HTR-8/SVneo (cell line): Measurements from ENCODE around the gene DACT1.
A peak's percentile ranks its signal among the peaks of the same experiment; 100 is the strongest.

Source experiments
- DNase-seq: peaks from one replicate; pipeline ENCODE4 v3.0.0; 2011; ENCODE audit warnings: low spot score, mixed read lengths; ENCODE audit not compliant: insufficient read length
- FAIRE-seq: peaks from 2 replicates; lab custom pipeline; 2011; peaks lifted over from hg19 to GRCh38; lab: Jason Lieb, UNC

Gene DACT1

GRCh38 chr14:58665773-58666500, 28.2 kb downstream of the DACT1 start:
- FAIRE-seq = peak; percentile 97

GRCh38 chr14:58666737-58667136, 29.0 kb downstream of the DACT1 start:
- no peak for DNase-seq
- peak; percentile 72 for FAIRE-seq

More at GRCh38 chr14:58665773-58666500, 28.2 kb downstream of the DACT1 start:
- DNase-seq = no peak

- FAIRE-seq = peak; percentile 91
- DNase-seq = no peak
These were observed 30.1 kb downstream of the DACT1 start for GRCh38 chr14:58667900-58668299.

- no peak for DNase-seq
These were observed 31.2 kb downstream of the DACT1 start for GRCh38 chr14:58668848-58669480.

GRCh38 chr14:58669556-58670200, 31.9 kb downstream of the DACT1 start:
- DNase-seq (no peak), FAIRE-seq (peak; percentile 87)

More at GRCh38 chr14:58668848-58669480, 31.2 kb downstream of the DACT1 start:
- peak; percentile 89 for FAIRE-seq

GRCh38 chr14:58671024-58671423, 33.3 kb downstream of the DACT1 start:
- no peak for FAIRE-seq
- DNase-seq = no peak

- peak; percentile 85 for FAIRE-seq
- no peak for DNase-seq
These were observed 33.7 kb downstream of the DACT1 start for GRCh38 chr14:58671436-58671835.

- FAIRE-seq = peak; percentile 92
- DNase-seq = no peak
These were observed 36.0 kb downstream of the DACT1 start for GRCh38 chr14:58673722-58674121.

- FAIRE-seq = peak; percentile 40
- no peak for DNase-seq
These were observed 39.2 kb downstream of the DACT1 start for GRCh38 chr14:58677001-58677400.

- FAIRE-seq = no peak
These were observed 39.8 kb downstream of the DACT1 start for GRCh38 chr14:58677517-58677916.

GRCh38 chr14:58677996-58678395, 40.2 kb downstream of the DACT1 start:
- DNase-seq (no peak), FAIRE-seq (peak; percentile 95)

More at GRCh38 chr14:58677517-58677916, 39.8 kb downstream of the DACT1 start:
- DNase-seq = no peak

- no peak for DNase-seq
- FAIRE-seq = no peak
These were observed 42.9 kb downstream of the DACT1 start for GRCh38 chr14:58680698-58681097.

- DNase-seq (no peak), FAIRE-seq (peak; percentile 67)
These were observed 49.6 kb downstream of the DACT1 start for GRCh38 chr14:58687232-58687795.

- DNase-seq (no peak), FAIRE-seq (peak; percentile 81)
These were observed 53.2 kb downstream of the DACT1 start for GRCh38 chr14:58690801-58691516.

GRCh38 chr14:58693048-58693447, 55.3 kb downstream of the DACT1 start:
- FAIRE-seq = no peak
- no peak for DNase-seq

- DNase-seq (no peak), FAIRE-seq (peak; percentile 42)
These were observed 57.8 kb downstream of the DACT1 start for GRCh38 chr14:58695514-58695913.

- FAIRE-seq (peak; percentile 81), DNase-seq (no peak)
These were observed 59.6 kb downstream of the DACT1 start for GRCh38 chr14:58697266-58697929.
